B cell (primary cell): ENCODE results near the gene GLI1.
"Not testable (repeated sequence)": the region's sequence is repeated elsewhere in the genome, so short reads cannot be mapped to it uniquely, and the experiment has no call there.

Experiments
- CTCF ChIP-seq: fragments of 200-600 bp; IDR thresholded peaks from one replicate; pipeline ENCODE4 v1.8.0; 2022; ENCODE audit warnings: antibody characterized with exemption, mild to moderate bottlenecking
- EZH2 ChIP-seq: IDR thresholded peaks from 2 replicates; pipeline ENCODE4 v1.6.1; 2012; ENCODE audit warnings: borderline replicate concordance, low read depth, mild to moderate bottlenecking, moderate library complexity, low read length; ENCODE audit not compliant: insufficient read depth, poor library complexity, severe bottlenecking

- not testable (repeated sequence) for TF ChIP-seq EZH2, CTCF
Measured at GRCh38 chr12:57513677-57514076, 54.1 kb downstream of the GLI1 start.
